Neural cell (in vitro differentiated cells): ENCODE results near the gene KIFBP. TPM values are rescaled to one million over a fixed set of nuclear protein-coding genes. Genes with fewer than 3 reads are reported as not detected.

Experiments
- H2AFZ ChIP-seq: fragments of 200-600, 300-800 bp; sonication (generic), shearing (Covaris generic); 2 replicates; pipeline ENCODE4 v1.6.0; 2014; ENCODE audit warnings: low read depth, mild to moderate bottlenecking, antibody characterized with exemption, low read length, moderate library complexity
- H3F3A ChIP-seq: fragments of 200-600 bp; shearing (Covaris generic); 2 replicates; pipeline ENCODE4 v1.6.1; 2016; ENCODE audit warnings: mild to moderate bottlenecking, moderate library complexity, mixed read lengths, antibody characterized with exemption, low read length; ENCODE audit not compliant: insufficient read depth, poor library complexity, severe bottlenecking
- H3K27ac ChIP-seq: fragments of 200-600, 300-800 bp; sonication (generic), shearing (Covaris generic); 2 replicates; pipeline ENCODE4 v1.5.1; 2014; ENCODE audit warnings: mild to moderate bottlenecking, low read length, moderate library complexity
- H3K27me3 ChIP-seq: fragments of 300-800, 200-600 bp; sonication (generic), shearing (Covaris generic); 2 replicates; pipeline ENCODE4 v1.6.0; 2014; ENCODE audit warnings: mild to moderate bottlenecking, low read depth, low read length, moderate library complexity; ENCODE audit not compliant: insufficient read depth
- H3K36me3 ChIP-seq: fragments of 300-800, 200-600 bp; sonication (generic), shearing (Covaris generic); 2 replicates; pipeline ENCODE4 v1.5.1; 2014; ENCODE audit warnings: mild to moderate bottlenecking, antibody characterized with exemption, low read length, moderate library complexity; ENCODE audit not compliant: insufficient read depth
- H3K4me2 ChIP-seq: fragments of 300-800, 200-600 bp; sonication (generic), shearing (Covaris generic); 2 replicates; pipeline ENCODE4 v1.6.0; 2014; ENCODE audit warnings: mild to moderate bottlenecking, low read length
- H3K4me3 ChIP-seq: fragments of 300-800, 200-600 bp; sonication (generic), shearing (Covaris generic); 2 replicates; pipeline ENCODE4 v1.5.1; 2014; ENCODE audit warnings: mild to moderate bottlenecking, low read length, moderate library complexity
- H3K79me2 ChIP-seq: fragments of 200-600 bp; shearing (Covaris generic); replicated peaks from 2 replicates; pipeline ENCODE4 v1.6.0; 2014; ENCODE audit warnings: mild to moderate bottlenecking, low read length, moderate library complexity; ENCODE audit not compliant: insufficient read depth
- H3K9ac ChIP-seq: fragments of 300-800, 200-600 bp; sonication (generic), shearing (Covaris generic); 2 replicates; pipeline ENCODE4 v1.6.1; 2016; ENCODE audit warnings: mild to moderate bottlenecking, low read length, mixed read lengths
- H3K9me2 ChIP-seq: fragments of 200-600 bp; shearing (Covaris generic); 2 replicates; pipeline ENCODE4 v1.6.1; 2016; ENCODE audit warnings: mild to moderate bottlenecking, low read length, mixed read lengths; ENCODE audit not compliant: insufficient read depth
- H3K9me3 ChIP-seq: fragments of 200-600, 300-800 bp; sonication (generic), shearing (Covaris generic); 2 replicates; pipeline ENCODE4 v1.6.1; 2016; ENCODE audit warnings: mild to moderate bottlenecking, mixed run types, low read length, moderate library complexity, mixed read lengths
- H4K20me1 ChIP-seq: fragments of 200-600 bp; shearing (Covaris generic); 2 replicates; pipeline ENCODE4 v1.6.1; 2016; ENCODE audit warnings: mild to moderate bottlenecking, mixed run types; ENCODE audit not compliant: insufficient read depth
- EP300 ChIP-seq: fragments of 450-650 bp; conservative IDR thresholded peaks from 2 replicates; pipeline ENCODE4 v1.6.1; 2014; ENCODE audit warnings: antibody characterized with exemption, mild to moderate bottlenecking, moderate library complexity; ENCODE audit not compliant: poor library complexity, severe bottlenecking
- EZH2 ChIP-seq: fragments of 200-600, 300-800 bp; shearing (Covaris generic), sonication (generic); IDR thresholded peaks from 2 replicates; pipeline ENCODE4 v1.6.1; 2014; ENCODE audit warnings: antibody characterized with exemption, low read length, borderline replicate concordance, mild to moderate bottlenecking; ENCODE audit not compliant: insufficient read depth, poor library complexity, severe bottlenecking
- MXI1 ChIP-seq: fragments of 450-650 bp; conservative IDR thresholded peaks from 2 replicates; pipeline ENCODE4 v1.6.1; 2014; ENCODE audit warnings: antibody characterized with exemption, mild to moderate bottlenecking; ENCODE audit not compliant: poor library complexity, severe bottlenecking
- POLR2AphosphoS5 ChIP-seq: IDR thresholded peaks from 2 replicates; pipeline ENCODE4 v1.6.1; 2012
- RAD21 ChIP-seq: fragments of 450-650 bp; conservative IDR thresholded peaks from 2 replicates; pipeline ENCODE4 v1.6.1; 2014; ENCODE audit warnings: antibody characterized with exemption, mild to moderate bottlenecking, moderate library complexity
- SMC3 ChIP-seq: fragments of 450-650 bp; conservative IDR thresholded peaks from 2 replicates; pipeline ENCODE4 v1.6.1; 2014; ENCODE audit warnings: antibody characterized with exemption, mild to moderate bottlenecking, moderate library complexity; ENCODE audit not compliant: poor library complexity
- TAF1 ChIP-seq: IDR thresholded peaks from 2 replicates; pipeline ENCODE4 v1.6.1; 2012; ENCODE audit warnings: low read depth
- polyA plus RNA-seq: library from polyadenylated mRNA; depleted of rRNA; stranded (reverse); fragments of >200 nt; gene quantifications from 2 replicates; pipeline ENCODE4 v1.2.3, GENCODE V29; 2014
- TF ChIP-seq, protein P1 (sequence below): fragments of 450-650 bp; IDR thresholded peaks from 2 replicates; pipeline ENCODE4 v1.5.1; 2014; ENCODE audit warnings: antibody characterized with exemption, mild to moderate bottlenecking, moderate library complexity; ENCODE audit not compliant: poor library complexity, severe bottlenecking
- TF ChIP-seq, protein P2 (sequence below): IDR thresholded peaks from 2 replicates; pipeline ENCODE4 v1.6.1; 2012; ENCODE audit warnings: borderline replicate concordance

The KIFBP gene
- polyA plus RNA-seq, 1 donor from 2014 or later: 76.9 TPM

GRCh38 chr10:69043931-69044531 lies 55.4 kb downstream of the KIFBP start:
- H3K36me3 ChIP-seq: no peaks in the 10 kb centered on the region
- no peaks in the 10 kb centered on the region for H3K9me3 ChIP-seq
- H3F3A ChIP-seq: no peaks in the 10 kb centered on the region
- H3K9me2 ChIP-seq: no peaks in the 10 kb centered on the region
- H3K4me2 ChIP-seq: no peak overlapping the region
- H3K27me3 ChIP-seq: no peaks in the 10 kb centered on the region
- H3K79me2 ChIP-seq: no peaks in the 10 kb centered on the region
- no peak overlapping the region for H2AFZ ChIP-seq
- H3K4me3 ChIP-seq: no peak overlapping the region
- no peak overlapping the region for H3K9ac ChIP-seq
- no peak overlapping the region for H3K27ac ChIP-seq
- H4K20me1 ChIP-seq: no peaks in the 10 kb centered on the region
- TF ChIP-seq, protein P1, sequence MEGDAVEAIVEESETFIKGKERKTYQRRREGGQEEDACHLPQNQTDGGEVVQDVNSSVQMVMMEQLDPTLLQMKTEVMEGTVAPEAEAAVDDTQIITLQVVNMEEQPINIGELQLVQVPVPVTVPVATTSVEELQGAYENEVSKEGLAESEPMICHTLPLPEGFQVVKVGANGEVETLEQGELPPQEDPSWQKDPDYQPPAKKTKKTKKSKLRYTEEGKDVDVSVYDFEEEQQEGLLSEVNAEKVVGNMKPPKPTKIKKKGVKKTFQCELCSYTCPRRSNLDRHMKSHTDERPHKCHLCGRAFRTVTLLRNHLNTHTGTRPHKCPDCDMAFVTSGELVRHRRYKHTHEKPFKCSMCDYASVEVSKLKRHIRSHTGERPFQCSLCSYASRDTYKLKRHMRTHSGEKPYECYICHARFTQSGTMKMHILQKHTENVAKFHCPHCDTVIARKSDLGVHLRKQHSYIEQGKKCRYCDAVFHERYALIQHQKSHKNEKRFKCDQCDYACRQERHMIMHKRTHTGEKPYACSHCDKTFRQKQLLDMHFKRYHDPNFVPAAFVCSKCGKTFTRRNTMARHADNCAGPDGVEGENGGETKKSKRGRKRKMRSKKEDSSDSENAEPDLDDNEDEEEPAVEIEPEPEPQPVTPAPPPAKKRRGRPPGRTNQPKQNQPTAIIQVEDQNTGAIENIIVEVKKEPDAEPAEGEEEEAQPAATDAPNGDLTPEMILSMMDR: no peak
- no peak for TF ChIP-seq POLR2AphosphoS5
- TF ChIP-seq SMC3: no peak
- no peak for TF ChIP-seq TAF1
- TF ChIP-seq EZH2: no peak
- TF ChIP-seq RAD21: no peak
- TF ChIP-seq EP300: no peak
- TF ChIP-seq, protein P2, sequence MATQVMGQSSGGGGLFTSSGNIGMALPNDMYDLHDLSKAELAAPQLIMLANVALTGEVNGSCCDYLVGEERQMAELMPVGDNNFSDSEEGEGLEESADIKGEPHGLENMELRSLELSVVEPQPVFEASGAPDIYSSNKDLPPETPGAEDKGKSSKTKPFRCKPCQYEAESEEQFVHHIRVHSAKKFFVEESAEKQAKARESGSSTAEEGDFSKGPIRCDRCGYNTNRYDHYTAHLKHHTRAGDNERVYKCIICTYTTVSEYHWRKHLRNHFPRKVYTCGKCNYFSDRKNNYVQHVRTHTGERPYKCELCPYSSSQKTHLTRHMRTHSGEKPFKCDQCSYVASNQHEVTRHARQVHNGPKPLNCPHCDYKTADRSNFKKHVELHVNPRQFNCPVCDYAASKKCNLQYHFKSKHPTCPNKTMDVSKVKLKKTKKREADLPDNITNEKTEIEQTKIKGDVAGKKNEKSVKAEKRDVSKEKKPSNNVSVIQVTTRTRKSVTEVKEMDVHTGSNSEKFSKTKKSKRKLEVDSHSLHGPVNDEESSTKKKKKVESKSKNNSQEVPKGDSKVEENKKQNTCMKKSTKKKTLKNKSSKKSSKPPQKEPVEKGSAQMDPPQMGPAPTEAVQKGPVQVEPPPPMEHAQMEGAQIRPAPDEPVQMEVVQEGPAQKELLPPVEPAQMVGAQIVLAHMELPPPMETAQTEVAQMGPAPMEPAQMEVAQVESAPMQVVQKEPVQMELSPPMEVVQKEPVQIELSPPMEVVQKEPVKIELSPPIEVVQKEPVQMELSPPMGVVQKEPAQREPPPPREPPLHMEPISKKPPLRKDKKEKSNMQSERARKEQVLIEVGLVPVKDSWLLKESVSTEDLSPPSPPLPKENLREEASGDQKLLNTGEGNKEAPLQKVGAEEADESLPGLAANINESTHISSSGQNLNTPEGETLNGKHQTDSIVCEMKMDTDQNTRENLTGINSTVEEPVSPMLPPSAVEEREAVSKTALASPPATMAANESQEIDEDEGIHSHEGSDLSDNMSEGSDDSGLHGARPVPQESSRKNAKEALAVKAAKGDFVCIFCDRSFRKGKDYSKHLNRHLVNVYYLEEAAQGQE: no peak

DNA sequence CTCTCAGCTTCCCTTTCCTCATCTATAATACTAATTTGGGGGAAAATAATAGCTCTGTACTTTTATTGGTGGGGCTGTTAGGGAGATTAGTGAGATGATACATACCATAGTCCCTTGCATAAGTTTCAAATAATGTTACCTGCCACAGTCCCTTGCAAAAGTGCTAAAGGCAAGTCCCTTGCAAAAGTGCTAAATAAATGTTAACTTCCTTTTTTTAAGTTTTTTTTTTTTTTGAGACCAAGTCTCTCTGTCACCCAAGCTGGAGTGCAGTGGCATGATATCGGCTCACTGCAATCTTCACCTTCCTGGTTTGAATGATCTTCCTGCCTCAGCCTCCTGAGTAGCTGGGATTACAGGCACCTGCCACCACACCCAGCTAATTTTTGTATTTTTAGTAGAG lies 55.9 kb downstream of the KIFBP start:
- Histone ChIP-seq H3K9ac (no peak overlapping the region), H3K79me2 (no peaks in the 10 kb centered on the region), H3K9me3 (no peaks in the 10 kb centered on the region), H3F3A (no peaks in the 10 kb centered on the region), H2AFZ (no peak overlapping the region), H3K9me2 (no peaks in the 10 kb centered on the region), H4K20me1 (no peaks in the 10 kb centered on the region), H3K4me2 (no peak overlapping the region), H3K27ac (no peak overlapping the region), H3K27me3 (no peaks in the 10 kb centered on the region), H3K36me3 (no peaks in the 10 kb centered on the region), H3K4me3 (no peak overlapping the region)
- TF ChIP-seq EP300: no peak
- no peak for TF ChIP-seq POLR2AphosphoS5
- TF ChIP-seq MXI1: no peak
- no peak for TF ChIP-seq EZH2
- TF ChIP-seq, protein P2: no peak
- TF ChIP-seq, protein P1: no peak
- no peak for TF ChIP-seq TAF1
